RCC 7860 (cell line): ENCODE data around the gene LIMK1.
A peak's percentile ranks its signal among the peaks of the same experiment; 100 is the strongest.
"Not testable (repeated sequence)": the region's sequence is repeated elsewhere in the genome, so short reads cannot be mapped to it uniquely, and the experiment has no call there.

Experiments
- DNase-seq: peaks from one replicate; pipeline ENCODE4 v3.0.0-alpha.2; 2015; ENCODE audit warnings: low spot score
- FAIRE-seq: peaks from 2 replicates; lab custom pipeline; 2012; peaks lifted over from hg19 to GRCh38; lab: Jason Lieb, UNC

The LIMK1 gene

DNA sequence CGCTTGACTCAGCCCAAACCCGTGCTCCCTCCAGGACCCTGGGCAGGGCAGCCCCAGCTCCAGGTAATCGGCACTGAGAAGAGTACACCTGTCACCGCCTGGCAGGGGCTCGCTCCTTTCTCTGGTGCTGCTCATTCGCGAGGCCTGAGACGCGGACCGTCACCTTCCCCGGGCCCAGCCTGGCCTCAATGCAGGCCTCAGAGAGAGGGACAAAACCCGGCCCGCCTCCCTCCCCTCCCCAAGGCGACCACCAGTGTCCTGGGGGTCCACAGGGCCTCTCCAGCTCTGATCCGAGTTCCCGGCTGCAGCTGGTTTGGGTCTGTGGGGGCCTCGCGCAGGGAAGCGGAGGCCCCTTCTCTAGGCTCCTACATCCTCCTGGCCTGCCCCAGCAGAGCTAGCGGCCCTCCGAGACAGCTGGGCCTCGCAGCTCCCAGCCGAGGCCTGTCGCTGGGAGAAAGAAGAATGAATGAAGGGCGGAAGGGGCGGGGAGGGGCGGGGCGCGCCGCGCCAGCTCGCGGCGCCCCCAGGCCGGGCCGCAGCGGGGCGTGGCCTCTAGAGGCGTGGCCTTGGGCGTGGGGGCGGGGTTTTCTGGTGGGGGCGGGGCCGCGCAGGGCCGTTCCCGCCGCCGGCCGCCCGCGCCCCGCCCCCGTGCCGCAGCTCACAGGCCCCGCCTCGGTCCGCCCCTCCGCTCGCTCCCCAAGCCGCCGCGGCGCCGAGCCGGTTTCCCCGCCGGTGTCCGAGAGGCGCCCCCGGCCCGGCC, at the start of gene LIMK1:
LIMK1 (plus strand) TSS at position 688 of the 760 bp plus-strand sequence. CDS start 187 bp downstream, outside the sequence.
- FAIRE-seq (no peak), DNase-seq (peak; percentile 60)

DNA sequence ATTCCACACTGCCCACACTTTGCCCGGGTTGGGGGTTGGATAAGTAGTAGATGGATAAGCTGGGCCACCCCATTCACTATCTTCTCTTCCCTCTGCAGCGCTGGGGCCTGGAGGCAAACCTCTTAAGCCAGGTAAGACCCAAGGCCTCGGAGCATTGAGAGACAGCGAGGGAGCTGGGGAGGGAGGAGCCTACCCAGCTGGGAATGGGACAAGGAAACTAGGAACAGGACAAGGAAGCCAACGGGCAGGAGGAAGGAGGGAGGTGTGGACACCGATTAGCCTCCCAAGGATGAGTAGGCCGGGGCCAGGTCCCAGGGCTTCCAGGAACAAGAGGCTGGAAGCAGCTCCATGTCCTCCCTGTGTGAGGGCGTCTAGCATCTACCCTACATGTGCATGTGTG, 46.0 kb upstream of the LIMK1 start:
- DNase-seq, result no peak
- no peak for FAIRE-seq

DNA sequence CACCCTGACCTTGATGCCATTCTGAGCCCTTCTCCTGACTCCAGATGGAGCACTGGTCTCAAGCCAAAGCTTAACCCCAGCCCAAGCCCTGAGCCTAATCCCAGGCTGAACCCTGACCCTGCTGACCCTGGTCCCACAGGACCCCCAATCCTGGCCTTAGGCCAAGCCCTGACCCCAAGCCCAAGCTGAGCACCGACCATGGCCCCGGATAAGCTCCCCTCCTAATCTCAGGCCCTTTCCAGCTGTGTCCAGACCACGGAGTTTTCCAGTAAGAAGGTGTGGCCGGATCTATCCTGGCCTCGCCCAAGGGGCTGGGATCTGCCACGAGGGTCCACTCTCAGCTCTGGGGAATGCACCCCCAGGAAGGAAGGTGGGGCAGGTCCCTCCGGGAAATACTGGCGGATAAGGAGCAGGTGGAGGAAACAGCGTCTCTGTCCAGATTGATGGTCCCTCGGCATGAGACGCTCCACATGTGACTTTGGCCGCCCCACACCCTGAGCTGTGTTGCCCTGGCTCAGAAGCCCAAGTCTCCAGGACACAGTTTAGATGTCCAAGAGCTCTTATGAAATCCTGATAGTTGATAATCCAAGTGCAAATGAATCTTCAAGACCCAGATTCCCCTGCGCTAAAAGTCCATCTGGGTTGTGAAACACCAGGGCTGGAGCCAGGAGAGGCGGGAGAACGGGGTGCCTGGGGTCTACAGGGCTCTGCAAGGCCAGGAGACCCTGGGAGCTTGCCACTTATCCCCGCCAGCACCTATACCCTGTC, 45.2 kb upstream of the LIMK1 start:
- FAIRE-seq, result no peak

DNA sequence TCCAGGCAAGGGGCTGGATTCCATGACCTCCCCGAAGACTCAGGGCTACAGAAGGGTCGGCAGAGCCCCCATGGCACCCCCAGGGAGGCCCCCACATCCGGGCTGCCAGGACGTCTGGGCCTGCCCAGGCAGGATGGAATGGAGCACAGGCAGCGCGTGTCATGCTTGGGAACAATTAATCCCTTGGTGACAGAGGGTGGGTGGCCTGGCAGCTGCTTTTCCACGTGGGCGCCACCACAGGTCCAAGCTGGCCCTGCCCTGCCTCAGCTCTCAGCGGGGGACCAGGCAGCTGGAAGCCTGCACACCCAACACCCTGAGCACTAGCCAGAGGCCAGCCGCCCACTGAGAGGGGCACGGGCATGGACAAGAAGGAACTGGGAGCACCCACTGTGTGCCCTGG, 44.3 kb upstream of the LIMK1 start:
- FAIRE-seq (no peak), DNase-seq (no peak)

More for the DNA sequence above, 45.2 kb upstream of the LIMK1 start:
- no peak for DNase-seq

DNA sequence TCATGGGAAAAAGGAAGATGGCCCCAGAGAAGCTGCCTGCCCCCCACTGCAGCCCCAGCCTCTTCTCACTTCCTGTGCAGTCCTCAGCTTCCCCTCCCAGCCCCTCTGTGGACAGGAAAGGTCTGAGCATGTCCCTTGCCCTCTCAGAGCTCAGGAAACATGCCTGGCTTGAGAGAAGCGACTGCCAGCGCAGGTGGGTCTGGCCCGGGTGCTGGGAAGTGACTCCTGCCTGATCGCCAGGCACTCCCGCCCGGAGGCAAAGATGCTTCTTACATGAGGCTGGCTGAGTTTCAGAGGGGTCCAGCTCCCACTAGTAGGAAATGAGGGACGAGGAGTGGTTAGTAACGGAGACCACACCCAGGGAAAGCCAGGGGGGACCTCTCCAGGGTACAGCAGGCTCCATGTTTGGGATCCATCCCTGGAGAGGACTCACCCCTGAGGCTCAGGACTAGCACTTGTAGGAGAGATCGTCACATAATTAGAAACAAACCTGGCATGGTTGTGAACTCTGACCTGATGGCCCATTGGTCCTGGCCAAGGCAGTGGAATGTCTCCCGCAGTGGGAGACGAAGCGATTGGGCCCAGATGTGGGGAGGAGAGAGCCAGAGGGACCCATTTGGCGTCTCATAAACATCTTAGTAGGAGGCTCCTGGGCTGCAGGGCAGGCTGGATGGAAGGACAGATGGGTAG, 43.4 kb upstream of the LIMK1 start:
- FAIRE-seq (no peak), DNase-seq (no peak)

DNA sequence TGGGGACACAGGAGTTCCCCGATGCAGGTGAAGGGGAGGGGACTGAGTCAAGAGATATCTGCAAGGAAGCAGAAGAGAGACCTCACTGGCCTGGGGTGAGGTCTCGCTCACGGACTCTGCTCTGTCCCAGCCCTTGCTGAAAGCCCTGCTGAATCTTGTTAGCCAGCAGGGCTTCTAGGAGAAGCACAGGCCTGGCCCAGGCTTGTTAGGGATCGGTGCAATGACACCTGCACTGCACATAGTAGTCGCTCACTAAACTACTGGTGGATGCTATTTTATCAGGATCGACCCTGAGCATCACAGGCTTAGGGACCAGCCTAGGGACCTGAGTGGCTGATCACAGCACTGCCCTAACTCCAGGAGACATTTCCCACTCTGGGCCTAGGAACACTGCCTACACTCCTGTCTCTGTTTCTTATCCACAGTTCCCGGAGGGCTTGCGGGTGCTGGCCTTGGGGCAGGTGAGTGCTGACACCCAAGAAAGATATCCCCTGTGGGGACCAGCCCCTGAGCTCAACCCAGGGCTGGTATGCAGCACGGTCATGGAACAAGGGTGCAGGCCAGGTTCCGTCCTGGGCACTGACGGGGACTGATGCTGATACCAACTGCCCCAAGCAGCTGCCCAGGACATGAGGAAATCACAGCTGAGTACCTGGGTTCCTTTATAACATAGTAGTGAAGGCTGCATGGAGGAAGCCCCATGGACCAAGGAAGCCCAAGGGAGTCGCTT, 42.6 kb upstream of the LIMK1 start:
- FAIRE-seq, result no peak
- DNase-seq, result no peak

DNA sequence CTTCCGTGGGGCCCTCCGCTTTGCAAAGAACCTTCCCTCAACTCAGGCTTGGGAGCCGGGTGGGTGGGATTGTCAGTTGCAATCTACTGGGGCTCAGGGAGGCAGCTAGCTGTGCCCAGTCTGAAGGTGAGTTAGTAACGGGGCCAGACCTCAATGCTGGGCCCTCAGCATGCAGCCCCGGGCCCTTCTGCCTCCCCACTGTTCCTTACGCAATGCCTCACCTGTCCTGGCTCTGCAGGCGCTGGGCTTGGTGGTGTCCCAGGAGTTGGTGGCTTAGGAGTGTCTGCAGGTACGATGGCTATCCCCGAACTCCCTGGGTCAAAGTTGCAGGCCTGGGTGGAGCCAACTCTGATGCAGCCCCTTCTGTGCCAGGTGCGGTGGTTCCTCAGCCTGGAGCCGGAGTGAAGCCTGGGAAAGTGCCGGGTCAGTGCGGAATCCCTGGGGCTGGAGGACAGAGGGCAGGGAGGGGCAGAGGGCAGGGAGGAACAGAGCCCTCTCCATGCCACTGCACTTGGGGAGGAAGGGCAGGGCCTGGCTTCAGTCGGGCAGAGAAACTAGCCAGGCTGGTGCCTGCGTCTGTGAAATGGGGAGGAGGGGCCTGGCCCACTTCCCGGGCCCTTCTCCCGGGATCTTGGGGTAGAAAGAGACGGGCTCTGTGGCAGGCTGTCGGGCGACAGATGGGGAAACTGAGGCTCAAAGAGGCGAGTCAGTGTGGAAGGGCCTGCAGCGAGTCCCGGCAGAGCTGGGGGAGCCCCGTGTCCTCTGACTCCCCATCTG, 40.7 kb upstream of the LIMK1 start:
- DNase-seq (no peak), FAIRE-seq (no peak)

DNA sequence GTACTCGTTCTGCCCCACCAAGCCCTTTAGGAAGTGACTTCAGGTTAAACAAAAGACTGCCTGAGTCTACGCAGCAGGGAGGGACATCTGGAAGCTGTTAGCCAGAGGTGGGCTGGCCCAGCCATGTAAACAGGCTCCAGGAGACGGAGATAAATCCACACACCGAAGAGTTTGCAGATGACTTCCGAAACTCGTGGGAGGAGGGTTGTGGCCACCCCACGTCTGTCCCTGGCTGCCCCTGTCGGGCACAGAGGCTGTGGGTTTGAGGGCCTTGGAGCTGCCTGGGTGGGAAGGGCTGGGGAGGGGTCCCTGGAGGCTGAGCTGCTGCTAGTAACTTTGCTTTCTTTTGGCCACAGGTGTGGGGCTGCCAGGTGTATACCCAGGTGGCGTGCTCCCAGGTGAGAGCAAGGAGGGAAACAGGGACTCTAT, 40.1 kb upstream of the LIMK1 start:
- no peak for DNase-seq
- FAIRE-seq, result no peak

DNA sequence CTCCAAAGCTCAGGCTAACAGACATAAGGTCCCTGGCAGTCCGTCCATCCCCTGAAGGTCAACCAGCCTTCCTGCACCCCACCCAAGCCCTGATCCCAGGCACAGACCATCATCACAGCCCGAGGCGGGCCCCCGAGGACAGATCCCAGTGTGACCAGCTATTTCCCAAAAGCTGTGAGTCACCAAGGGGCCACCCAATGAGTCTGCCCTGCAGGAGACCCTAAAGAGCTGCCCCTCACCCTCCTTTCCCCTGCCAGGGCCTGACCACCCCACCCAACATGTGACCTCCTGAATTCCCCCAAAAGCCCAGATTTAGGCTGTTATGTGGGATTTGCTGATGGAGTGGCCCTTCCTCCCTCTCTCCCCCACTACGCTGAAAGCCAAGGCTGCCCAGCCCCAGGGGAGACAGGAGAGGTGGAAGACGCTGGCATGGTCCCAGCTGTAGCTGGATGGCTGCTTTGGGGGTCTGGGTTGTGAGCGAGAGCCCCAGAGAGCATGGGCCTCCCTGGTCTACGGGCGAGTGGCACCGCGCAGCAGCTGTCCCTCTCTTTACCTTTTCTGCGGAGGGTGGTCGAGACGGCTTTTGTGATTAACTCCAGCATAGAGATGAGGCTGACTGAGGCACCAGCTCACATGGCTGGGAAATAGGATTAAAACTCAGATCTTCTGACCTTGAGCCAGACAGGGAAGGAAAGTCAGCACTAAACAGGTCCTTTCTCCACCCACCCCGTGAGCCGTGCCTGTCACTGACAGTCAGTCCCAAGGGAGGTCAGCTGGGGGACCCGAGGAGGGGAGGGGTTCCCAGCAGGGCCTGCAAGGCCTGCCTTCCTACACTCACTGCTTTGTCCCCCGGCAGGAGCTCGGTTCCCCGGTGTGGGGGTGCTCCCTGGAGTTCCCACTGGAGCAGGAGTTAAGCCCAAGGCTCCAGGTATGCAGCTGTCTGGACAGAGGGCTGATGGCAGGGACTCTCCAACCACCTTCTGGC, 38.9 kb upstream of the LIMK1 start:
- no peak for DNase-seq
- FAIRE-seq, result no peak

DNA sequence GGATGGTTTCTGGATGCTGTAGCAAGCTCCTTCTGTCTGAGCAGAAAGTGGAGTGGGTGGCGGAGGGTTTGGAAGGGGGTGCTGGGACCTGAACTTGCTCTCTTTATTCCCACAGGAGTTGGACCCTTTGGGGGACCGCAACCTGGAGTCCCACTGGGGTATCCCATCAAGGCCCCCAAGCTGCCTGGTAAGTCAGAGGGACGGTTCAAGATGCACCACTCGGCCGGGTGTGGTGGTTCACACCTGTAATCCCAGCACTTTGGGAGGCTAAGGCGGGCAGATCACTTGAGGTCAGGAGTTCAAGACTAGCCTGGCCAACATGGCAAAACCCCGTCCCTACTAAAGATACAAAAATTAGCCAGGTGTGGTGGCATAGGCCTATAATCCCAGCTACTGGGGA, 37.0 kb upstream of the LIMK1 start:
- not testable (repeated sequence) for FAIRE-seq

DNA sequence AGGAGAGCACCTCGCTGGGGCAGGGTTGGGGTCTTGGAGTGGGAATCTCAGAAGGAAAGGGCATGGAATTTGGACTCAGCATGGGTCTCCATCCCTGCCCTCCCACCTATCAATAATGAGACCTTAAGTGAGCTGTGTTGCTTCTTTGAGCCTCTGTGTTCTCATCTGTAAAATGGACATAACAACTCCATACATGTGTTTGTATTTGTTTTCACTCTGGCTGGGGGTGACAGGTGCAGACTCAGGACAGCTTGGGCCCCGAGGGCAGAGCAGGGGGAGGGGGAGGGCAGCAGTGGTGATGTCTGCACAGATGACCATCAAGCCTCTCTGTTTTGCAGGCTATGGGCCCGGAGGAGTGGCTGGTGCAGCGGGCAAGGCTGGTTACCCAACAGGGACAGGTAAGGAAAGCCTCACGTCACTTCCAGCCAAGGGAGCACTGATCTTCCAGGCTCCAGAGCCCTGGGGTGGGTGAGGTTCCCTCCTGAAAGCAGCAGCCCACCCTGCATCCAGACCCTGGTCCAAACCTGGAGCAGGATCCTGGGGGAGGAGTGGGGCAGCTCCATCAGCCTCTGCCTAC, 35.7 kb upstream of the LIMK1 start:
- no peak for DNase-seq

More for the DNA sequence above, 37.0 kb upstream of the LIMK1 start:
- DNase-seq, result not testable (repeated sequence)

DNA sequence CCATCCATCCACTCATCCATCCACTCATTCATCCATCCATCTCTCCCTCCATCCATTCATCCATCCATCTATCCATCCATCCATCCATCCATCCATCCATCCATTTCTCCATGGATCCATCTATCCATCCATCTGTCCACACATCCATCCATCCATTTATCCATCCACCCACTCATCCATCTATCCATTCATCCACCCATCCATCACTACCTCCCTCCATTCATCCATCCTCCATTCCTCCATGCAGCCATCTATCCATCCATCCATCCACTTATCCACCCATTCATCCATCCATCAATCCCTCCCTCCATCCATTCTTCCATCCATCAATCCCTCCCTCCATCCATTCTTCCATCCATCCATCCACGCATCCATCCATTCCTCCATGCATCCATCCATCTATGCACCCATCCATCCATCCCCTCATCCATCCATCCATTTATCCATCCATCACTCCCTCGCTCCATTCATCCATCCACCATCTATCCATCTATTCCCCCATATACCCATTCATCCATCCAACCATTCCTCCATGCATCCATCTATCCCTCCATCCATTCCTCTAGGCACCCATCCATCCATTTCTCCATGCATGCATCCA, 34.5 kb upstream of the LIMK1 start:
- FAIRE-seq (no peak), DNase-seq (no peak)

More for the DNA sequence above, 35.7 kb upstream of the LIMK1 start:
- FAIRE-seq, result no peak

DNA sequence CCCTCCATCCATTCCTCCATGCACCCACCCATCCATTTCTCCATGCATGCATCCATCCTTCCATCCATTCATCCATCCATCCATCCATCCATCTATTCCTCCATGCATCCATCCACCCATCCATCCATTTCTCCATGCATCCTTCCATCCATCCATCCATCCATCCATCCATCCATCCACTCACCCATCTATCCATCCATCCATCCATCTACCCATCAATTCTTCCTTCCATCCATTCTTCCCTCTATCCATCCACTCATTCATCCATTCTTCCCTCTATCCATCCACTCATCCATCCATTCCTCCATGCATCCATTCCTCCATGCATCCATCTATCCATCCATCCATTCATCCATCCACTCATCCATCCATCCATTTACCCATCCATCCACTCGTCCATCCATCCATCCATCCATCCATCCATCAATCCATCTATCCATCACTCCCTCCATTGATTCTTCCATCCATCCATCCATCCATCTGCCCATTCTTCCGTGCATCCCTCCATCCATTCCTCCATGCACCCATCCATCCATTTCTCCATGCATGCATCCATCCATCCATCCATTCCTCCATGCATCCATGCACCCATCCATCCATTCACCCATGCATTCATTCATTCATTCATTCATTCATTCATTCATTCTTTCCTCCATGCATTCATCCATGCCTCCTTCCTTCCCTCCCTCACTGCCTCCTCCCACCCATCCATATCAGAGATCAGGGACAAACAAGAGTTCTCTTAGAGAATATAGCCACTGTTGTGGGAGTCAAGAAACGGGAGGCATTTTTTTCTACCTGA, 33.4 kb upstream of the LIMK1 start:
- FAIRE-seq, result no peak

DNA sequence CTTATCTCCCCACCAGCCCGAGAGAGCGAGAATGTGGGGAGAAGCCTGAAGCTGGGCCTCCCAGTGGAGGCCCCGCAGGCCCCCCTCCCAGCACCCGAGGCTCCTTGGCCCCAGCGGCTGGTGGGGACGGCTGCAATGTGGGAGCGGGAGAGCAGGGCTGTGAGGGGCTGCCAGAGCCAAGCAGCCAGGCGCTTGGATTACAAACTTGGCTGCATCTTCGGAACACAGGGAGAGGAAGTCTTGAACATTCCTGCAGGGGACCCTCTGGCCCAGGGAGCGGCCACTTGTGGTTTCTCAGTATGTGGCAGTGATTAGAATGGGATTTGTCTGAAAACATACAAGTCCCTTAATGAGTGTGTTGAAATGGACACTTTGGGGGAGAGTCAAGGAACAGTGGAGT, 32.4 kb upstream of the LIMK1 start:
- FAIRE-seq (no peak), DNase-seq (no peak)

More for the DNA sequence above, 33.4 kb upstream of the LIMK1 start:
- DNase-seq, result no peak

DNA sequence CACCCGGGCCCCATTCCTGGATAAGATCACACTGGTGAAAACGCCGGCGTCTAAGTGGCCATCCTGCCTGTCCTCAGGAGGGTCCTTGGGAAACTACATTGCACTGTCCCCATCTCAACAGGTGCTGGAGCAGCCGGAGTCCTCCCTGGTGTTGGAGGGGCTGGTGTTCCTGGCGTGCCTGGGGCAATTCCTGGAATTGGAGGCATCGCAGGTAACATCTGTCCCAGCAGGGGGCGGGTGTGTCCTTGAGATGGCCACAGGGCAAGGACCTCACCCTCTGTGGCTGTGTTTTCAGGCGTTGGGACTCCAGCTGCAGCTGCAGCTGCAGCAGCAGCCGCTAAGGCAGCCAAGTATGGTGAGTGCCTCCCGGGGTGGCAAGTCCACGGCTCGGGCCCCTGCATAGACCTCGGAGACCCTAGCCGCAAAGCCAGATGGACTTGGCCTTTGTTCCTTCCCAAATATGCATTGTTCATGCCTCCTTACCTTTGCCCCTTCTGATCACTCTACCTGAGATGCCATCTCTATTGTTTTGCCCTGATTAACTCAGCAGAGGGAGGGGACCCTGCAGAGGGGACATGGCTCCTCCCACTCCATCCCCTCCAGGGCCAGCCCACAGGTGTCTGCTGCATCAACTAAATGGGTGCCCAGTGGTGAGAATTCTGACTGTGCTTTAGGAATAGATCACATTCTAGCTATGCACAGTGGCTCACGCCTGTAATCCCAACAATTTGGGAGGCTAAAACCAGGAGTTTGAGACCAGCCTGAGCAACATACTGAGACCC, 31.8 kb upstream of the LIMK1 start:
- peak; percentile 24 for DNase-seq
- FAIRE-seq, result no peak

DNA sequence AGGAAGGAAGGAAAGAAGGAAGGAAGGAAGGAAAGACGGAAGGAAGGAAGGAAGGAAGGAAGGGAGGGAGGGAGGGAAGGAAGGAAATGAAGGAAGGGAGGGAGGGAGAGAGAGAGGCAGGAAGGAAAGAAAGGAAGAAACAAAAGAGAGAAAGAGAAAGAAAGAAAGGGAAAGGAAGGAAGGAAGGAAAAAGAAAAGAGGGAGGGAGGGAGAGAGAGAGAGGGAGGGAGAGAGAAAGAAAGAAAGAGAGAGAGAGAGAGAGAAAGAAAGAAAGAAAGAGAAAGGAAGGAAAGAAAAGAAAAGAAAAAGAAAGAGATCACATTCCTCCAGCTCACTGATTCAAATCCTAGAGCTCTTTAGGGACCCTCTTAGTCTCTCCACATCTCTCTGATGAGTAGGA, 31.0 kb upstream of the LIMK1 start:
- FAIRE-seq (no peak), DNase-seq (no peak)
